Cardiac muscle cell (in vitro differentiated cells and primary cell): ENCODE results near the gene ZNF106. TPM values are rescaled to one million over a fixed set of nuclear protein-coding genes. Genes with fewer than 3 reads are reported as not detected.

Source experiments
- DNase-seq, 2 donors: peaks; one replicate each; pipeline versions ENCODE4 v3.0.0 to v3.0.0-alpha.2; 2010 to 2017; ENCODE audit warnings: low read depth in 1 of 2, low spot score in 1 of 2
- H3K27ac ChIP-seq: fragments of 200-600 bp; sonication (generic); 2 replicates; pipeline ENCODE4 v1.5.1; 2016
- H3K27me3 ChIP-seq: fragments of 200-600 bp; sonication (generic); 2 replicates; pipeline ENCODE4 v1.6.0; 2016; ENCODE audit warnings: control low read depth
- H3K36me3 ChIP-seq: fragments of 200-600 bp; sonication (generic); 2 replicates; pipeline ENCODE4 v1.5.1; 2016; ENCODE audit warnings: control low read depth
- H3K4me1 ChIP-seq: fragments of 200-600 bp; sonication (generic); 2 replicates; pipeline ENCODE4 v1.8.1; 2017; ENCODE audit warnings: low read depth, mild to moderate bottlenecking, mixed run types
- H3K4me3 ChIP-seq: fragments of 200-600 bp; sonication (generic); 2 replicates; pipeline ENCODE4 v1.5.1; 2016; ENCODE audit warnings: mild to moderate bottlenecking
- H3K9me3 ChIP-seq: fragments of 200-600 bp; sonication (generic); 2 replicates; pipeline ENCODE4 v1.5.1; 2017; ENCODE audit warnings: low read depth, mild to moderate bottlenecking, control low read depth
- polyA plus RNA-seq: library from polyadenylated mRNA; unstranded; fragments of >200 nt; fragmentation: Nextera tagmentation; extraction: Ambion mirVana; gene quantifications from 2 replicates; pipeline ENCODE4 v1.2.1, GENCODE V29; 2016
- total RNA-seq: library from RNA; depleted of rRNA; stranded (reverse); fragments of >200 nt; gene quantifications from 2 replicates; pipeline ENCODE4 v1.2.3, GENCODE V29; 2016
- TF ChIP-seq, protein P1 (sequence below): IDR thresholded peaks from 2 replicates; pipeline ENCODE4 v1.5.1; 2012; ENCODE audit warnings: low read depth, mild to moderate bottlenecking, low read length

Gene ZNF106
- total and polyA plus RNA-seq, 2 experiments from 2014 or later, result 29.5 to 32.3 TPM

- H3K9me3 ChIP-seq, result no peaks in the 10 kb centered on the region
- TF ChIP-seq, protein P1, sequence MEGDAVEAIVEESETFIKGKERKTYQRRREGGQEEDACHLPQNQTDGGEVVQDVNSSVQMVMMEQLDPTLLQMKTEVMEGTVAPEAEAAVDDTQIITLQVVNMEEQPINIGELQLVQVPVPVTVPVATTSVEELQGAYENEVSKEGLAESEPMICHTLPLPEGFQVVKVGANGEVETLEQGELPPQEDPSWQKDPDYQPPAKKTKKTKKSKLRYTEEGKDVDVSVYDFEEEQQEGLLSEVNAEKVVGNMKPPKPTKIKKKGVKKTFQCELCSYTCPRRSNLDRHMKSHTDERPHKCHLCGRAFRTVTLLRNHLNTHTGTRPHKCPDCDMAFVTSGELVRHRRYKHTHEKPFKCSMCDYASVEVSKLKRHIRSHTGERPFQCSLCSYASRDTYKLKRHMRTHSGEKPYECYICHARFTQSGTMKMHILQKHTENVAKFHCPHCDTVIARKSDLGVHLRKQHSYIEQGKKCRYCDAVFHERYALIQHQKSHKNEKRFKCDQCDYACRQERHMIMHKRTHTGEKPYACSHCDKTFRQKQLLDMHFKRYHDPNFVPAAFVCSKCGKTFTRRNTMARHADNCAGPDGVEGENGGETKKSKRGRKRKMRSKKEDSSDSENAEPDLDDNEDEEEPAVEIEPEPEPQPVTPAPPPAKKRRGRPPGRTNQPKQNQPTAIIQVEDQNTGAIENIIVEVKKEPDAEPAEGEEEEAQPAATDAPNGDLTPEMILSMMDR, result no peak
- DNase-seq, result peak in 1 of 2 donors; percentile 35
Measured at GRCh38 chr15:42365921-42366550, 124.9 kb downstream of the ZNF106 start.

DNA sequence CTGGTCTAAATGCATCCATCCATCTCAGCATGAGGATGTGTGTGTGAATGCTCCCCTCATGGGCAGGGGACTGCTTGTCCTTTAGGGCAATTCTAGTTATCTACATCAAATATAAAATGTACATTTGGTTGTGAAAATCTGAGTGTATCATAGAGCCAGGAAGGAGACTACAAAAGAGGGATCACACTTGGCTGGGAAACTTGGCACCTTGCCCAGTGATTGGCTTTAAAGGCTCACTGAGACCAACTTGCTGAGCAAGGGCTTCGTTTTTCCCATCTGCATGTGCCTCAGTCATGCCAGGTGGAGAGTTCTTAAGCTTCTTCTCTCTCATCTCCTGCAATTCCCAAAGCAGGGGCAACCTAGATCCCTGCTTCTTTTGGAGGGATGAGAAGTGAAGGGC, 126.4 kb downstream of the ZNF106 start:
- TF ChIP-seq, protein P1, result no peak
- no peaks in the 10 kb centered on the region for H3K36me3 ChIP-seq
- no peaks in the 10 kb centered on the region for H3K27me3 ChIP-seq
- no peaks in the 10 kb centered on the region for H3K9me3 ChIP-seq
- H3K27ac ChIP-seq, result no peak overlapping the region
- peak; percentile 21 to 60 for DNase-seq
- peaks cover 27% of the 10 kb centered on the region for H3K4me1 ChIP-seq
- H3K4me3 ChIP-seq, result no peak overlapping the region

More at GRCh38 chr15:42365921-42366550, 124.9 kb downstream of the ZNF106 start:
- Histone ChIP-seq H3K4me3 (no peak overlapping the region), H3K4me1 (peaks cover 14% of the 10 kb centered on the region), H3K27ac (no peak overlapping the region), H3K27me3 (no peaks in the 10 kb centered on the region), H3K36me3 (no peaks in the 10 kb centered on the region)

DNA sequence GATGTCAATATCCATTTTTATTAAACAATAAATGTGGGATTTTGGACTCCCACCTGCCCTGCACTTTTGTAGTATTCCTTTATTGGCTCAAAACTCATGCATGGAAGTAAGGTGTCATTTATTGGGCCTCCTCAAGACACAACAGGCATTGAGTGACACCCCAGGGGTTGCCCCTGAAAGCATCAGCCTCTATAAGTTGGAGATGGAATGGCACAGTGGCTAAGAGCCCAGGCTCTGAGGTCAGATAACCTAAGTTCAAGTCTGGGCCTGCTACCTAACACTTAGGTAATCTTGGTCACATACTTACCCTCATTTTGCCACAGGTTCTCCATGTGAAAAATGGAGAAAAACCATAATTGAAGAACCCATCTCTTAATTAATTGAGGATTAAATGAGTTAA, 127.0 kb downstream of the ZNF106 start:
- peaks cover 33% of the 10 kb centered on the region for H3K4me1 ChIP-seq
- no peak for DNase-seq

GRCh38 chr15:42363487-42363886, 127.5 kb downstream of the ZNF106 start:
- TF ChIP-seq, protein P1, result no peak
- H3K9me3 ChIP-seq, result no peaks in the 10 kb centered on the region
- H3K4me3 ChIP-seq, result no peak overlapping the region
- peaks cover 37% of the 10 kb centered on the region for H3K4me1 ChIP-seq
- no peak overlapping the region for H3K27ac ChIP-seq
- no peak for DNase-seq
- H3K27me3 ChIP-seq, result no peaks in the 10 kb centered on the region
- no peaks in the 10 kb centered on the region for H3K36me3 ChIP-seq

More for the DNA sequence above, 127.0 kb downstream of the ZNF106 start:
- H3K27me3 ChIP-seq, result no peaks in the 10 kb centered on the region
- H3K4me3 ChIP-seq, result no peak overlapping the region
- no peak overlapping the region for H3K27ac ChIP-seq
- no peaks in the 10 kb centered on the region for H3K9me3 ChIP-seq
- no peaks in the 10 kb centered on the region for H3K36me3 ChIP-seq
- TF ChIP-seq, protein P1, result no peak

Other genes with a start within 250 kb of the ZNF106 start
- 17.6 and 22.2 TPM in 2 replicates for gene GANC, start 217.9 kb downstream of the ZNF106 start, total RNA-seq
- gene GANC, start 217.9 kb downstream of the ZNF106 start, polyA plus RNA-seq, result 21.0 and 24.2 TPM in 2 replicates
- gene TMEM87A, start 217.7 kb downstream of the ZNF106 start, total RNA-seq, result 39.8 and 43.5 TPM in 2 replicates
- 59.2 and 85.5 TPM in 2 replicates for gene TMEM87A, start 217.7 kb downstream of the ZNF106 start, polyA plus RNA-seq
- gene CAPN3, start 131.6 kb downstream of the ZNF106 start, total RNA-seq, result 37.9 and 88.3 TPM in 2 replicates
- gene CAPN3, start 131.6 kb downstream of the ZNF106 start, polyA plus RNA-seq, result 47.0 and 79.7 TPM in 2 replicates
- 13.3 and 30.2 TPM in 2 replicates for gene SNAP23, start 4.5 kb upstream of the ZNF106 start, total RNA-seq
- gene SNAP23, start 4.5 kb upstream of the ZNF106 start, polyA plus RNA-seq, result 17.8 and 31.2 TPM in 2 replicates
- 7.5 and 20.3 TPM in 2 replicates for gene LRRC57, start 57.7 kb upstream of the ZNF106 start, total RNA-seq
- gene LRRC57, start 57.7 kb upstream of the ZNF106 start, polyA plus RNA-seq, result 10.7 and 18.0 TPM in 2 replicates
- 19.1 and 26.9 TPM in 2 replicates for gene HAUS2, start 57.7 kb upstream of the ZNF106 start, total RNA-seq
- gene HAUS2, start 57.7 kb upstream of the ZNF106 start, polyA plus RNA-seq, result 12.1 and 16.6 TPM in 2 replicates
- gene STARD9, start 84.5 kb upstream of the ZNF106 start, total RNA-seq, result 2.3 and 5.5 TPM in 2 replicates
- gene STARD9, start 84.5 kb upstream of the ZNF106 start, polyA plus RNA-seq, result 2.0 and 2.2 TPM in 2 replicates
- gene CDAN1, start 246.0 kb upstream of the ZNF106 start, total RNA-seq, result 14.2 and 20.9 TPM in 2 replicates
- gene CDAN1, start 246.0 kb upstream of the ZNF106 start, polyA plus RNA-seq, result 16.6 and 20.7 TPM in 2 replicates